ENCODE measurements around the gene AKT3.
"Not testable (repeated sequence)": the region's sequence is repeated elsewhere in the genome, so short reads cannot be mapped to it uniquely, and the experiment has no call there.

Gene AKT3

GRCh38 chr1:243621973-243622372 lies 228.1 kb downstream of the AKT3 start:
- DNase-seq (ENCODE audit: extremely low read depth in 1 of 2, low read depth in 1 of 2): no peak

GRCh38 chr1:243620096-243620495 lies 229.9 kb downstream of the AKT3 start:
- no peak for DNase-seq (ENCODE audit: extremely low read depth in 1 of 2, low read depth in 1 of 2)

GRCh38 chr1:243609698-243610097 lies 240.3 kb downstream of the AKT3 start:
- no peak for DNase-seq (ENCODE audit: extremely low read depth in 1 of 2, low read depth in 1 of 2)

GRCh38 chr1:243605604-243606003 lies 244.4 kb downstream of the AKT3 start:
- DNase-seq (ENCODE audit: extremely low read depth in 1 of 2, low read depth in 1 of 2): no peak

- no peak for DNase-seq (ENCODE audit: extremely low read depth in 1 of 2, low read depth in 1 of 2)
Observed at GRCh38 chr1:243601720-243602119, 248.3 kb downstream of the AKT3 start.

- no peak for DNase-seq (ENCODE audit: extremely low read depth in 1 of 2, low read depth in 1 of 2)
Observed at GRCh38 chr1:243598433-243598832, 251.6 kb downstream of the AKT3 start.

- no peak for DNase-seq (ENCODE audit: extremely low read depth in 1 of 2, low read depth in 1 of 2)
Observed at GRCh38 chr1:243597383-243597782, 252.7 kb downstream of the AKT3 start.

- DNase-seq (ENCODE audit: extremely low read depth in 1 of 2, low read depth in 1 of 2): no peak
Observed at GRCh38 chr1:243596431-243597062, 253.5 kb downstream of the AKT3 start.

GRCh38 chr1:243595527-243596210 lies 254.4 kb downstream of the AKT3 start:
- no peak for DNase-seq (ENCODE audit: extremely low read depth in 1 of 2, low read depth in 1 of 2)

GRCh38 chr1:243594455-243594854 lies 255.6 kb downstream of the AKT3 start:
- no peak for DNase-seq (ENCODE audit: extremely low read depth in 1 of 2, low read depth in 1 of 2)

- not testable (repeated sequence) for DNase-seq (ENCODE audit: extremely low read depth in 1 of 2, low read depth in 1 of 2)
Observed at GRCh38 chr1:243589286-243589685, 260.8 kb downstream of the AKT3 start.

- no peak for DNase-seq (ENCODE audit: extremely low read depth in 1 of 2, low read depth in 1 of 2)
Observed at GRCh38 chr1:243587823-243588560, 262.1 kb downstream of the AKT3 start.

- DNase-seq (ENCODE audit: extremely low read depth in 1 of 2, low read depth in 1 of 2): no peak
Observed at GRCh38 chr1:243587285-243587684, 262.8 kb downstream of the AKT3 start.

GRCh38 chr1:243585982-243586381 lies 264.1 kb downstream of the AKT3 start:
- DNase-seq (ENCODE audit: extremely low read depth in 1 of 2, low read depth in 1 of 2): no peak

- no peak for DNase-seq (ENCODE audit: extremely low read depth in 1 of 2, low read depth in 1 of 2)
Observed at GRCh38 chr1:243582326-243582725, 267.7 kb downstream of the AKT3 start.

GRCh38 chr1:243580984-243581383 lies 269.1 kb downstream of the AKT3 start:
- DNase-seq (ENCODE audit: extremely low read depth in 1 of 2, low read depth in 1 of 2): no peak

- DNase-seq (ENCODE audit: extremely low read depth in 1 of 2, low read depth in 1 of 2): no peak
Observed at GRCh38 chr1:243580072-243580471, 270.0 kb downstream of the AKT3 start.

- no peak for DNase-seq (ENCODE audit: extremely low read depth in 1 of 2, low read depth in 1 of 2)
Observed at GRCh38 chr1:243575070-243575469, 275.0 kb downstream of the AKT3 start.

GRCh38 chr1:243572940-243573339 lies 277.1 kb downstream of the AKT3 start:
- DNase-seq (ENCODE audit: extremely low read depth in 1 of 2, low read depth in 1 of 2): no peak

- DNase-seq (ENCODE audit: extremely low read depth in 1 of 2, low read depth in 1 of 2): no peak
Observed at GRCh38 chr1:243568793-243569192, 281.2 kb downstream of the AKT3 start.

- DNase-seq (ENCODE audit: extremely low read depth in 1 of 2, low read depth in 1 of 2): no peak
Observed at GRCh38 chr1:243564814-243565213, 285.2 kb downstream of the AKT3 start.

GRCh38 chr1:243563732-243564131 lies 286.3 kb downstream of the AKT3 start:
- no peak for DNase-seq (ENCODE audit: extremely low read depth in 1 of 2, low read depth in 1 of 2)

Data from stimulated activated CD8-positive, alpha-beta memory T cell treated with anti-CD3 and anti-CD28 coated beads, Interleukin-7, amount 100 ng/mL, for 48 hours (primary cell).